ENCODE data around the gene PHLDB1. TPM values are rescaled to one million over a fixed set of nuclear protein-coding genes. Genes with fewer than 3 reads are reported as not detected.
"Not testable (repeated sequence)": the region's sequence is repeated elsewhere in the genome, so short reads cannot be mapped to it uniquely, and the experiment has no call there.

PHLDB1 gene
- total and polyA plus RNA-seq, 5 donors = 110 to 177 (median 136) TPM

DNA sequence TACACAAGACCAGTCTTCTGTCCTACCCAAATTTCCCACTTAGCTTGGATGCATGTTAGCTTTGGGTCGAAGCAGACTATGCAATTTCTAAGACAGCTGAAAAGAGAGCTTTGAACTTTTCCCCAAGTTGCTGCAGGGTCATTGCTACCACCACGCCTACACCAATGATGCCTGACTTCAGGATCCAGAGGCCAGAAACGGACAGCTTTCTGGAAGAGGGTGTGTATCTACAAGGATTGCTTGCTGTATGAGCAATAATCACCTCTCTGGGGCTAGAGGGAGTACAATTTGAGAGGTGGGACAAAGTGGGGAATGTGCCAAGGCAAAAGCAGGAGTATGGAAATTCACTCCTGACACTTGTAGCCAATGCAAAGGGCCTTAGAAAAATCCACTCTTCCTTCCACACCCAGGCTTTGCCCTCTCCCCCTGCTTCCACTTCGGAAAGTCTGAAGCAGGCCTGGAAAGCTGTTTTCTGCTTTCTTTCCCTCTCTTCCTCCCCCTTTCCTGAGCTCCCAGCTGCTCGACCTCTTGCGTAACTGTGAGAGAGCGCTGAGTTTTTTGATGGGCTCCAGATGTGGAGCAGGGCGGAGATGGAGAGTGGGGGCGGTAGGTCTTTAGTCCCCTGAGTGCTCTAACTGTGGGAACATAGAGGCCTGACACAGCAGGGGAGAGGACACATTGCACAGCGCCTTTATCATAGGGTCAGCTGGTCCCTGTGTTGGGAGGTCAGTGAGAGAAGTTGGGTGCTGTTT, 2.1 kb upstream of the PHLDB1 start:
- no peaks in the 10 kb centered on the region for H3K27me3 ChIP-seq (ENCODE audit: control insufficient read depth, insufficient read depth)
- peak; percentile 86 to 92 (median 89) for DNase-seq
- 37% methylated on average over 10 of the region's 10 CpGs for WGBS
- H3K27ac ChIP-seq (ENCODE audit: low read length) = peak overlapping the region; percentile 55
- intact Hi-C loops (cut with DNase I) = loop anchor here in 2 of 4 donors (5.0 kb wide), 1 partner anchor 52 kb away; no protein-coding TSS in a partner anchor
- H3K4me3 ChIP-seq (ENCODE audit: low read length) = no peak overlapping the region
- H3K9me3 ChIP-seq (ENCODE audit: control insufficient read depth, low read length) = no peaks in the 10 kb centered on the region
- H3K4me1 ChIP-seq (ENCODE audit: control insufficient read depth, insufficient read depth, low read length) = no peaks in the 10 kb centered on the region
- ATAC-seq = peak; percentile 47 to 74

DNA sequence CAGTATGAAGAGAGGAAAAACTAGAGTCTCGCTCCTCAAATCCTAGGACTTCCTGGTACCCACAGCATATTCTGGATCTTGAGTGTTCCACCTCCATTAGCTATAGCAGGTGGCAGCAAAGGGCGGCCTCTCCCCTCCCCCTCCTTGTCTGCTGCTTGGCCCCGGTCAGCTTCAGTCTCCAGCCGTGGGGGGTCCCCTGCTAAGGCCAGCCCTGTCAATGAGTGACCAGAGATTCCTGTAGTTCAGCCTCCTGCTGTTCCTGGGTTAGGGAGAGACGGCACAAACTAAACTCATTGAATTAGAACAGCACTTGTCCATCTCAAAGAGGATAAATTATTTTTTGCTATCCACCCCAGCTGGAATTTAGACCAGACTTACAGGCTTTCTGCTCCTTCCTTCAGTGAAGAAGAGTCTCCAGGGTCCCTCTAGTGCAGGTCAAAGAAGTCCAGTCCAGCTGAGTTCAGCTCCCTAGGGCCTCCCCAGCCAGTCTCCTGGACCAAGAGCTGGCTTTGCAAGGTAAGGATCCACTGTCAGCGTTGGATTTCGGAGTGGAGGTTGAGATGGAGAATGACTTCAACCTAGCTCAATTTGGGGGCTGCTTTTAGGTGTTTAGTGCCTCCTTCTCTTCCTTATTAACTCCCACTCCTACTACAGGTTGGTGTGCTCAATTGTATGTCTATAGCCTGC, 1.1 kb upstream of the PHLDB1 start:
- DNase-seq (peak in 2 of 3 donors; percentile 48 to 75), ATAC-seq (no peak)
- intact Hi-C loops (cut with DNase I) = loop anchor here in 2 of 4 donors (5.0 kb wide), 1 partner anchor 51 kb away; no protein-coding TSS in a partner anchor
- H3K27ac ChIP-seq (ENCODE audit: low read length) = peak overlapping the region; percentile 60
- H3K9me3 ChIP-seq (ENCODE audit: control insufficient read depth, low read length) = no peaks in the 10 kb centered on the region
- 57% methylated on average over 7 of the region's 7 CpGs for WGBS
- H3K4me3 ChIP-seq (ENCODE audit: low read length) = no peak overlapping the region
- H3K4me1 ChIP-seq (ENCODE audit: control insufficient read depth, insufficient read depth, low read length) = no peaks in the 10 kb centered on the region
- no peaks in the 10 kb centered on the region for H3K27me3 ChIP-seq (ENCODE audit: control insufficient read depth, insufficient read depth)

DNA sequence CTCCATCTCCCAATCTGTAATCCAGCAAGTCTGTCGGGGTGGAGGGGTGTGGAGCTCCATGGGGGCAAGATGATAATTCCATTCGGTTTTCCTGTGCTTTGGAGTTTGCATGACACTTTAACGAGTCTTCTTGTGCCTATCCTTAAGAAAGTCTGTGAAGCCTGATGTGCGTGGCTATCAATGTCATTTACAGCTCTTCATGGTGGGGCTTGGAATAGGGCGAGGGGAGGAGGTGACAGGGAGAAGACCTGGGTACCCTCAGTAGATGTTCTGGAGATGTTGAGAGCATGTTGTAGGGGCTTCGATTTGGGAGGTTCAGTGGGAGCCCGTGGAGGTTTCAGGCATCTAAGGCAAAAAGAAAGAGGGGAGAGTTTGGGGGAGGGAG, 579 bp upstream of the PHLDB1 start:
- Histone ChIP-seq H3K27ac (ENCODE audit: low read length) (peak overlapping the region; percentile 60), H3K4me3 (ENCODE audit: low read length) (peak overlapping the region; percentile 84), H3K4me1 (ENCODE audit: control insufficient read depth, insufficient read depth, low read length) (no peaks in the 10 kb centered on the region), H3K27me3 (ENCODE audit: control insufficient read depth, insufficient read depth) (no peaks in the 10 kb centered on the region), H3K9me3 (ENCODE audit: control insufficient read depth, low read length) (no peaks in the 10 kb centered on the region)
- WGBS = 60% methylated on average over 7 of the region's 7 CpGs
- intact Hi-C loops (cut with DNase I) = loop anchor here in 2 of 4 donors (5.0 kb wide), 1 partner anchor 50 kb away; no protein-coding TSS in a partner anchor
- ATAC-seq (no peak), DNase-seq (no peak)

- H3K9me3 ChIP-seq (ENCODE audit: control insufficient read depth, low read length) = no peaks in the 10 kb centered on the region
- peak overlapping the region; percentile 95 for H3K27ac ChIP-seq (ENCODE audit: low read length)
- DNase-seq (peak; percentile 91 to 93 (median 93)), ATAC-seq (peak; percentile 58 to 72)
- peaks cover 4% of the 10 kb centered on the region for H3K4me1 ChIP-seq (ENCODE audit: control insufficient read depth, insufficient read depth, low read length)
- intact Hi-C loops (cut with DNase I) = loop anchor here in 2 of 4 donors (5.0 kb wide), 1 partner anchor 49 kb away; no protein-coding TSS in a partner anchor
- H3K4me3 ChIP-seq (ENCODE audit: low read length) = peak overlapping the region; percentile 84
- 10% methylated on average over 69 of the region's 69 CpGs for WGBS
- H3K27me3 ChIP-seq (ENCODE audit: control insufficient read depth, insufficient read depth) = no peaks in the 10 kb centered on the region
Measured at GRCh38 chr11:118608360-118609227, 1.2 kb downstream of the PHLDB1 start.

- Histone ChIP-seq H3K9me3 (ENCODE audit: control insufficient read depth, low read length) (no peaks in the 10 kb centered on the region), H3K27me3 (ENCODE audit: control insufficient read depth, insufficient read depth) (no peaks in the 10 kb centered on the region), H3K4me1 (ENCODE audit: control insufficient read depth, insufficient read depth, low read length) (peaks cover 7% of the 10 kb centered on the region), H3K4me3 (ENCODE audit: low read length) (peak overlapping the region; percentile 84), H3K27ac (ENCODE audit: low read length) (peak overlapping the region; percentile 75)
- DNase-seq (peak; percentile 54 to 78 (median 72)), ATAC-seq (peak in 1 of 2 donors; percentile 1)
- 26% methylated on average over 57 of the region's 57 CpGs for WGBS
- intact Hi-C loops (cut with DNase I) = loop anchor here in 2 of 4 donors (5.0 kb wide), 1 partner anchor 48 kb away; no protein-coding TSS in a partner anchor
Measured at GRCh38 chr11:118609380-118610224, 2.2 kb downstream of the PHLDB1 start.

- H3K27me3 ChIP-seq (ENCODE audit: control insufficient read depth, insufficient read depth) = no peaks in the 10 kb centered on the region
Measured at GRCh38 chr11:118610225-118610772, 2.9 kb downstream of the PHLDB1 start.

GRCh38 chr11:118610773-118611432, 3.5 kb downstream of the PHLDB1 start:
- H3K4me1 ChIP-seq (ENCODE audit: control insufficient read depth, insufficient read depth, low read length) = peaks cover 7% of the 10 kb centered on the region
- intact Hi-C loops (cut with DNase I) = no loop called here
- no peaks in the 10 kb centered on the region for H3K9me3 ChIP-seq (ENCODE audit: control insufficient read depth, low read length)
- DNase-seq (peak; percentile 83 to 95 (median 94)), ATAC-seq (peak; percentile 33 to 38)
- no peaks in the 10 kb centered on the region for H3K27me3 ChIP-seq (ENCODE audit: control insufficient read depth, insufficient read depth)
- peak overlapping the region; percentile 84 for H3K4me3 ChIP-seq (ENCODE audit: low read length)
- H3K27ac ChIP-seq (ENCODE audit: low read length) = peak overlapping the region; percentile 59
- WGBS = 4% methylated on average over 54 of the region's 54 CpGs

More at GRCh38 chr11:118610225-118610772, 2.9 kb downstream of the PHLDB1 start:
- Histone ChIP-seq H3K27ac (ENCODE audit: low read length) (peak overlapping the region; percentile 75), H3K4me3 (ENCODE audit: low read length) (peak overlapping the region; percentile 84), H3K4me1 (ENCODE audit: control insufficient read depth, insufficient read depth, low read length) (peaks cover 7% of the 10 kb centered on the region), H3K9me3 (ENCODE audit: control insufficient read depth, low read length) (no peaks in the 10 kb centered on the region)
- no peak for ATAC-seq
- WGBS = 18% methylated on average over 42 of the region's 42 CpGs
- peak; percentile 42 to 73 (median 68) for DNase-seq
- intact Hi-C loops (cut with DNase I) = no loop called here

GRCh38 chr11:118611433-118611795, 4.0 kb downstream of the PHLDB1 start:
- peak overlapping the region; percentile 84 for H3K4me3 ChIP-seq (ENCODE audit: low read length)
- H3K9me3 ChIP-seq (ENCODE audit: control insufficient read depth, low read length); ATAC-seq; H3K27me3 ChIP-seq (ENCODE audit: control insufficient read depth, insufficient read depth); H3K27ac ChIP-seq (ENCODE audit: low read length); H3K4me1 ChIP-seq (ENCODE audit: control insufficient read depth, insufficient read depth, low read length); intact Hi-C loops (cut with DNase I): not testable (repeated sequence)
- WGBS = 56% methylated on average over 19 of the region's 19 CpGs
- DNase-seq = peak in 1 of 3 donors; percentile 43

GRCh38 chr11:118612378-118612777, 5.0 kb downstream of the PHLDB1 start:
- Histone ChIP-seq H3K4me3 (ENCODE audit: low read length) (no peak overlapping the region), H3K9me3 (ENCODE audit: control insufficient read depth, low read length) (no peaks in the 10 kb centered on the region), H3K27ac (ENCODE audit: low read length) (peak overlapping the region; percentile 61), H3K27me3 (ENCODE audit: control insufficient read depth, insufficient read depth) (no peaks in the 10 kb centered on the region), H3K4me1 (ENCODE audit: control insufficient read depth, insufficient read depth, low read length) (peaks cover 7% of the 10 kb centered on the region)
- ATAC-seq (peak; percentile 17 to 59), DNase-seq (peak; percentile 83 to 89 (median 85))
- WGBS = 31% methylated on average over 7 of the region's 7 CpGs
- intact Hi-C loops (cut with DNase I) = no loop called here
